Stimulated activated naive B cell treated with anti-CD40 and anti-IgM and Interleukin-4, amounts not matched to agents 10 μg/mL and 1 μg/mL and 100 μg/mL, for 72 hours (primary cell): ENCODE data around the gene RAB11FIP3.

Source experiments
- ATAC-seq, 2 donors: fragments of 150-1000 bp; cut with Tn5 transposase; replicated peaks; 2 replicates each; pipeline ENCODE4 v1.10.0; 2021; ENCODE audit warnings: moderate library complexity in 1 of 2
- DNase-seq: peaks from one replicate; pipeline ENCODE4 v3.0.0; 2021
- H3K27ac Mint-ChIP-seq: one replicate; pipeline ENCODE4 v1.8.0; 2022; ENCODE audit warnings: mild to moderate bottlenecking, mixed read lengths
- H3K27me3 Mint-ChIP-seq, 2 donors: one replicate each; pipeline ENCODE4 v1.8.0; 2022; ENCODE audit warnings: mixed read lengths in 2 of 2
- H3K36me3 Mint-ChIP-seq, 2 donors: one replicate each; pipeline ENCODE4 v1.8.0; 2022; ENCODE audit warnings: mixed read lengths in 2 of 2, mild to moderate bottlenecking in 1 of 2
- H3K4me1 Mint-ChIP-seq, 2 donors: one replicate each; pipeline ENCODE4 v1.8.0; 2022; ENCODE audit warnings: mixed read lengths in 2 of 2, mild to moderate bottlenecking in 1 of 2
- H3K4me3 Mint-ChIP-seq, 2 donors: one replicate each; pipeline ENCODE4 v1.8.0; 2022; ENCODE audit warnings: mild to moderate bottlenecking in 2 of 2, mixed read lengths in 2 of 2, moderate library complexity in 1 of 2
- H3K9me3 Mint-ChIP-seq, 2 donors: one replicate each; pipeline ENCODE4 v1.8.0; 2022; ENCODE audit warnings: mixed read lengths in 2 of 2, mild to moderate bottlenecking in 1 of 2

The RAB11FIP3 gene

GRCh38 chr16:524274-525040 lies 99.0 kb downstream of the RAB11FIP3 start:
- DNase-seq (no peak), ATAC-seq (no peak)
- H3K9me3 Mint-ChIP-seq, result no peaks in the 10 kb centered on the region
- peak overlapping the region; percentile 80 for H3K27ac Mint-ChIP-seq
- no peaks in the 10 kb centered on the region for H3K27me3 Mint-ChIP-seq
- H3K36me3 Mint-ChIP-seq, result peaks cover 19 to 24% of the 10 kb centered on the region in 2 donors
- H3K4me1 Mint-ChIP-seq, result peaks cover 27 to 53% of the 10 kb centered on the region in 2 donors
- peak overlapping the region; percentile 6 to 55 for H3K4me3 Mint-ChIP-seq

- H3K4me1 Mint-ChIP-seq, result peaks cover 33 to 59% of the 10 kb centered on the region in 2 donors
- peaks cover 17 to 22% of the 10 kb centered on the region in 2 donors for H3K36me3 Mint-ChIP-seq
- peak overlapping the region; percentile 94 to 96 for H3K4me3 Mint-ChIP-seq
- H3K9me3 Mint-ChIP-seq, result no peaks in the 10 kb centered on the region
- no peak for ATAC-seq
- no peak for DNase-seq
- H3K27ac Mint-ChIP-seq, result peak overlapping the region; percentile 97
- no peaks in the 10 kb centered on the region for H3K27me3 Mint-ChIP-seq
Measured at GRCh38 chr16:525123-525519, 99.7 kb downstream of the RAB11FIP3 start.

GRCh38 chr16:525520-526180 lies 100.2 kb downstream of the RAB11FIP3 start:
- no peaks in the 10 kb centered on the region for H3K9me3 Mint-ChIP-seq
- H3K27me3 Mint-ChIP-seq, result no peaks in the 10 kb centered on the region
- peak overlapping the region; percentile 94 to 96 for H3K4me3 Mint-ChIP-seq
- ATAC-seq, result peak; percentile 17 to 44
- H3K36me3 Mint-ChIP-seq, result peaks cover 17 to 21% of the 10 kb centered on the region in 2 donors
- peak; percentile 53 for DNase-seq
- peak overlapping the region; percentile 97 for H3K27ac Mint-ChIP-seq
- peaks cover 34 to 65% of the 10 kb centered on the region in 2 donors for H3K4me1 Mint-ChIP-seq

- Mint-ChIP-seq H3K4me1 (peaks cover 34 to 65% of the 10 kb centered on the region in 2 donors), H3K27ac (peak overlapping the region; percentile 97), H3K36me3 (peaks cover 15 to 18% of the 10 kb centered on the region in 2 donors), H3K9me3 (no peaks in the 10 kb centered on the region), H3K4me3 (peak overlapping the region; percentile 94 to 96), H3K27me3 (no peaks in the 10 kb centered on the region)
- peak in 1 of 2 donors; percentile 1 for ATAC-seq
- DNase-seq, result peak; percentile 28
Measured at GRCh38 chr16:526181-527014, 100.9 kb downstream of the RAB11FIP3 start.

- Mint-ChIP-seq H3K27me3 (no peaks in the 10 kb centered on the region), H3K36me3 (peaks cover 15 to 18% of the 10 kb centered on the region in 2 donors), H3K27ac (peak within 1 kb of the TSS; percentile 97), H3K9me3 (no peaks in the 10 kb centered on the region), H3K4me3 (peak within 1 kb of the TSS; percentile 94 to 96), H3K4me1 (peaks cover 34 to 65% of the 10 kb centered on the region in 2 donors)
- DNase-seq, result peak; percentile 89
- ATAC-seq, result peak; percentile 76 to 86
Measured at GRCh38 chr16:527015-527903, 101.8 kb downstream of the RAB11FIP3 start, which contains the start of gene CAPN15. TSS of gene CAPN15 (plus strand) at chr16:527712. CDS start at chr16:546839, 19,127 bp downstream.

GRCh38 chr16:528111-529011 lies 102.9 kb downstream of the RAB11FIP3 start:
- ATAC-seq (peak; percentile 3 to 4), DNase-seq (no peak)
- Mint-ChIP-seq H3K4me3 (peak overlapping the region; percentile 88 to 89), H3K9me3 (no peaks in the 10 kb centered on the region), H3K4me1 (peaks cover 32 to 58% of the 10 kb centered on the region in 2 donors), H3K36me3 (peaks cover 11 to 13% of the 10 kb centered on the region in 2 donors), H3K27me3 (no peaks in the 10 kb centered on the region), H3K27ac (peak overlapping the region; percentile 93)

- ATAC-seq (no peak), DNase-seq (no peak)
- H3K4me1 Mint-ChIP-seq, result peaks cover 28 to 51% of the 10 kb centered on the region in 2 donors
- no peaks in the 10 kb centered on the region for H3K9me3 Mint-ChIP-seq
- peaks cover 5 to 11% of the 10 kb centered on the region in 2 donors for H3K36me3 Mint-ChIP-seq
- H3K27ac Mint-ChIP-seq, result peak overlapping the region; percentile 93
- no peaks in the 10 kb centered on the region for H3K27me3 Mint-ChIP-seq
- peak overlapping the region; percentile 88 to 89 for H3K4me3 Mint-ChIP-seq
Measured at GRCh38 chr16:529012-529575, 103.6 kb downstream of the RAB11FIP3 start.

GRCh38 chr16:530111-530817 lies 104.8 kb downstream of the RAB11FIP3 start:
- no peaks in the 10 kb centered on the region for H3K27me3 Mint-ChIP-seq
- H3K27ac Mint-ChIP-seq, result peak overlapping the region; percentile 14
- H3K36me3 Mint-ChIP-seq, result peaks cover 2 to 8% of the 10 kb centered on the region in 2 donors
- peaks cover 22 to 39% of the 10 kb centered on the region in 2 donors for H3K4me1 Mint-ChIP-seq
- ATAC-seq (no peak), DNase-seq (no peak)
- H3K9me3 Mint-ChIP-seq, result no peaks in the 10 kb centered on the region
- peak overlapping the region; percentile 39 to 44 for H3K4me3 Mint-ChIP-seq

GRCh38 chr16:531494-532125 lies 106.2 kb downstream of the RAB11FIP3 start:
- ATAC-seq (no peak), DNase-seq (no peak)
- Mint-ChIP-seq H3K27ac (no peak overlapping the region), H3K36me3 (peaks cover 0 to 3% of the 10 kb centered on the region in 2 donors), H3K9me3 (no peaks in the 10 kb centered on the region), H3K4me1 (peaks cover 14 to 26% of the 10 kb centered on the region in 2 donors), H3K27me3 (no peaks in the 10 kb centered on the region), H3K4me3 (no peak overlapping the region)

GRCh38 chr16:533391-534123 lies 108.1 kb downstream of the RAB11FIP3 start:
- no peak for ATAC-seq
- Mint-ChIP-seq H3K27ac (no peak overlapping the region), H3K9me3 (no peaks in the 10 kb centered on the region), H3K4me1 (peaks cover 14 to 21% of the 10 kb centered on the region in 2 donors), H3K27me3 (no peaks in the 10 kb centered on the region), H3K36me3 (peaks cover 8 to 11% of the 10 kb centered on the region in 2 donors), H3K4me3 (no peak overlapping the region)
- no peak for DNase-seq

GRCh38 chr16:534135-534534 lies 108.7 kb downstream of the RAB11FIP3 start:
- H3K4me1 Mint-ChIP-seq, result peaks cover 9 to 15% of the 10 kb centered on the region in 2 donors

More at GRCh38 chr16:534135-534534, 108.7 kb downstream of the RAB11FIP3 start:
- ATAC-seq (no peak), DNase-seq (no peak)
- Mint-ChIP-seq H3K4me3 (no peak overlapping the region), H3K27ac (no peak overlapping the region), H3K9me3 (no peaks in the 10 kb centered on the region), H3K36me3 (peaks cover 10 to 13% of the 10 kb centered on the region in 2 donors), H3K27me3 (no peaks in the 10 kb centered on the region)
